ENCODE measurements around the gene LACTB. TPM values are rescaled to one million over a fixed set of nuclear protein-coding genes. Genes with fewer than 3 reads are reported as not detected.
A peak's percentile ranks its signal among the peaks of the same experiment; 100 is the strongest.

The LACTB gene
- total RNA-seq, 2 donors from 2014 or later: 13.3 to 14.9 TPM

GRCh38 chr15:63186065-63186464, 64.4 kb downstream of the LACTB start:
- peaks cover 19% of the 10 kb centered on the region for H3K4me1 Mint-ChIP-seq
- no peaks in the 10 kb centered on the region for H3K9me3 ChIP-seq (ENCODE audit: control insufficient read depth, low read length)
- no peaks in the 10 kb centered on the region for H3K36me3 ChIP-seq (ENCODE audit: control insufficient read depth, insufficient read depth, low read length)
- no peaks in the 10 kb centered on the region for H3K36me3 Mint-ChIP-seq (ENCODE audit: low read depth)
- peaks cover 9% of the 10 kb centered on the region for H3K27me3 Mint-ChIP-seq (ENCODE audit: insufficient read depth)
- no peak overlapping the region for H3K27ac ChIP-seq (ENCODE audit: low read depth, low read length)
- H3K4me1 ChIP-seq (ENCODE audit: control insufficient read depth, insufficient read depth, low read length): peaks cover 10% of the 10 kb centered on the region
- peak; percentile 13 for DNase-seq
- H3K9me3 Mint-ChIP-seq: no peaks in the 10 kb centered on the region
- TF ChIP-seq, protein P1, sequence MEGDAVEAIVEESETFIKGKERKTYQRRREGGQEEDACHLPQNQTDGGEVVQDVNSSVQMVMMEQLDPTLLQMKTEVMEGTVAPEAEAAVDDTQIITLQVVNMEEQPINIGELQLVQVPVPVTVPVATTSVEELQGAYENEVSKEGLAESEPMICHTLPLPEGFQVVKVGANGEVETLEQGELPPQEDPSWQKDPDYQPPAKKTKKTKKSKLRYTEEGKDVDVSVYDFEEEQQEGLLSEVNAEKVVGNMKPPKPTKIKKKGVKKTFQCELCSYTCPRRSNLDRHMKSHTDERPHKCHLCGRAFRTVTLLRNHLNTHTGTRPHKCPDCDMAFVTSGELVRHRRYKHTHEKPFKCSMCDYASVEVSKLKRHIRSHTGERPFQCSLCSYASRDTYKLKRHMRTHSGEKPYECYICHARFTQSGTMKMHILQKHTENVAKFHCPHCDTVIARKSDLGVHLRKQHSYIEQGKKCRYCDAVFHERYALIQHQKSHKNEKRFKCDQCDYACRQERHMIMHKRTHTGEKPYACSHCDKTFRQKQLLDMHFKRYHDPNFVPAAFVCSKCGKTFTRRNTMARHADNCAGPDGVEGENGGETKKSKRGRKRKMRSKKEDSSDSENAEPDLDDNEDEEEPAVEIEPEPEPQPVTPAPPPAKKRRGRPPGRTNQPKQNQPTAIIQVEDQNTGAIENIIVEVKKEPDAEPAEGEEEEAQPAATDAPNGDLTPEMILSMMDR (conservative IDR thresholded peaks at IDR 0.05): no peak
- H3K27me3 ChIP-seq (ENCODE audit: control insufficient read depth, insufficient read depth, low read length, poor library complexity, severe bottlenecking): peaks cover 7% of the 10 kb centered on the region
- H3K9ac ChIP-seq (ENCODE audit: extremely low read depth, low read length, poor library complexity, severe bottlenecking): no peak overlapping the region
- no peak overlapping the region for H3K27ac Mint-ChIP-seq
- H3K4me3 Mint-ChIP-seq: no peak overlapping the region
- no peak overlapping the region for H3K4me3 ChIP-seq (ENCODE audit: low read length)
- WGBS, 2 experiments (ENCODE audit: insufficient coverage in 1 of 2, insufficient read length in 1 of 2): 92 to 100% methylated on average over 2 of the region's 2 CpGs

- Mint-ChIP-seq H3K27me3 (ENCODE audit: insufficient read depth) (peaks cover 9% of the 10 kb centered on the region), H3K9me3 (no peaks in the 10 kb centered on the region), H3K4me1 (peaks cover 30% of the 10 kb centered on the region), H3K27ac (no peak overlapping the region), H3K36me3 (ENCODE audit: low read depth) (no peaks in the 10 kb centered on the region), H3K4me3 (no peak overlapping the region)
- H3K27ac ChIP-seq (ENCODE audit: low read depth, low read length): no peak overlapping the region
- TF ChIP-seq, protein P1 (conservative IDR thresholded peaks at IDR 0.05): no peak
- no peaks in the 10 kb centered on the region for H3K9me3 ChIP-seq (ENCODE audit: control insufficient read depth, low read length)
- H3K36me3 ChIP-seq (ENCODE audit: control insufficient read depth, insufficient read depth, low read length): no peaks in the 10 kb centered on the region
- no peak overlapping the region for H3K4me3 ChIP-seq (ENCODE audit: low read length)
- WGBS, 2 experiments (ENCODE audit: insufficient coverage in 1 of 2, insufficient read length in 1 of 2): 91 to 100% methylated on average over 4 to 5 of the region's 5 CpGs
- H3K27me3 ChIP-seq (ENCODE audit: control insufficient read depth, insufficient read depth, low read length, poor library complexity, severe bottlenecking): peaks cover 7% of the 10 kb centered on the region
- no peak overlapping the region for H3K9ac ChIP-seq (ENCODE audit: extremely low read depth, low read length, poor library complexity, severe bottlenecking)
- peak; percentile 18 for DNase-seq
- H3K4me1 ChIP-seq (ENCODE audit: control insufficient read depth, insufficient read depth, low read length): peaks cover 7% of the 10 kb centered on the region
These were observed 66.0 kb downstream of the LACTB start for GRCh38 chr15:63187589-63188226.

DNA sequence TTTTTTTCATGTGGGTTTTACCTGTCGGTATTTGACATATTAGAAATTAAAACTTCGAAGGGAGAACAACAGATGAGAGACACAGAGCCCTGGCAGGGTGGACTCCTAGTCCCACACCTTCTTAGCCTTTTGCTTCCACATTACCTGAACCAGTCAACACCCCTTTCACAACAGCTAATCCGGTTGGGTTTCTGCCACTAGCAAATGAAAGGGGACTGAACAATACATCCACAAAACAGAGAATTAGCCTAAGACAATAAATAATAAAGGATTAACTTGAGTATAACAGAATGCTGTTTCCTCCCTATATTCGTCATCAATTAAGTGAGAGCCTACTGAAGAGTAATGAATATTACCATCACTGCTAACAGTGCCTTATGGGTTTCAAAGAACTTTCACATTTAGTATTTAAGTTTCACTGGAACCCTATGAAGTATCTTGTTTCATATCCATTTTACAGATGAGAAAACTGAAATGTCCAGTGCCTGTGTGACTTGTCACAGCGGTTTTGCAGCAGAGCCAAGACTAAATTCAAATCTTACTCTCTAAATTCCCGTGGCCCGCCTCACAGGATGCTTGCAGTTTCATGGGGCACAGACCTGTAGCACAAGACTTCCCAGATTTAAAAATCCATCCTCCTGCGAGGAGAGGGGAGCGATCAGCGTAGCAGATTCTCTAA, 66.7 kb downstream of the LACTB start:
- Histone ChIP-seq H3K27me3 (ENCODE audit: control insufficient read depth, insufficient read depth, low read length, poor library complexity, severe bottlenecking) (peaks cover 7% of the 10 kb centered on the region), H3K9me3 (ENCODE audit: control insufficient read depth, low read length) (no peaks in the 10 kb centered on the region), H3K36me3 (ENCODE audit: control insufficient read depth, insufficient read depth, low read length) (no peaks in the 10 kb centered on the region), H3K4me1 (ENCODE audit: control insufficient read depth, insufficient read depth, low read length) (peaks cover 5% of the 10 kb centered on the region), H3K4me3 (ENCODE audit: low read length) (peak overlapping the region; percentile 92), H3K27ac (ENCODE audit: low read depth, low read length) (peak overlapping the region; percentile 87), H3K9ac (ENCODE audit: extremely low read depth, low read length, poor library complexity, severe bottlenecking) (peak overlapping the region; percentile 43)
- Mint-ChIP-seq H3K4me1 (peaks cover 26% of the 10 kb centered on the region), H3K27ac (peak overlapping the region; percentile 96), H3K9me3 (no peaks in the 10 kb centered on the region), H3K4me3 (peak overlapping the region; percentile 89), H3K36me3 (ENCODE audit: low read depth) (no peaks in the 10 kb centered on the region), H3K27me3 (ENCODE audit: insufficient read depth) (peaks cover 9% of the 10 kb centered on the region)
- TF ChIP-seq, protein P1 (conservative IDR thresholded peaks at IDR 0.05): no peak
- no peak for DNase-seq
- WGBS, 2 experiments (ENCODE audit: insufficient coverage in 1 of 2, insufficient read length in 1 of 2): 49 to 76% methylated on average over 4 to 10 of the region's 10 CpGs
